ENCODE data around the gene MDFIC. TPM values are rescaled to one million over a fixed set of nuclear protein-coding genes. Genes with fewer than 3 reads are reported as not detected.

MDFIC gene
- polyA plus RNA-seq, 3 donors, result 3.2 to 53.7 (median 27.9) TPM

DNA sequence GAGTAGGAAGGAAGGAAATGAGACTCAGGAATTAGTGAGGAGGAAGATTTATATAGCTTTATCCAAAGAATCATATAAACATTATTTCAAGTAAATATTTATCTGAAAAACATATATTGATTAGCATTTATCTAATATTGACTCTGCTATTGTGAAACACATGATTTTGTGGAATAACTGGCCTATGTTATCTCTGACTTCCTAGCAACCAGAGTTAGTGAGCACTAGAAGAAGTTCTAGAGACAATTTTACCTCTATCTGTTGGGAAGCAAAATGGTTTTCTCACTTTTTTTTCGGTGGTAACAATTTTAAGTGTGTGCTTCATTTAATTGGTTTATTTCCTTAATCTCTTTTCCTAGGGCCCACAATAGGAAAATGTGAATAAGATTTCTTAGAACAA is 21.6 kb downstream of the MDFIC start:
- no peak overlapping the region for H3K27ac ChIP-seq (ENCODE audit: low read depth, low read length)
- 56 to 89% (median 89%) methylated on average over 1 of the region's 1 CpG for WGBS, 3 donors

DNA sequence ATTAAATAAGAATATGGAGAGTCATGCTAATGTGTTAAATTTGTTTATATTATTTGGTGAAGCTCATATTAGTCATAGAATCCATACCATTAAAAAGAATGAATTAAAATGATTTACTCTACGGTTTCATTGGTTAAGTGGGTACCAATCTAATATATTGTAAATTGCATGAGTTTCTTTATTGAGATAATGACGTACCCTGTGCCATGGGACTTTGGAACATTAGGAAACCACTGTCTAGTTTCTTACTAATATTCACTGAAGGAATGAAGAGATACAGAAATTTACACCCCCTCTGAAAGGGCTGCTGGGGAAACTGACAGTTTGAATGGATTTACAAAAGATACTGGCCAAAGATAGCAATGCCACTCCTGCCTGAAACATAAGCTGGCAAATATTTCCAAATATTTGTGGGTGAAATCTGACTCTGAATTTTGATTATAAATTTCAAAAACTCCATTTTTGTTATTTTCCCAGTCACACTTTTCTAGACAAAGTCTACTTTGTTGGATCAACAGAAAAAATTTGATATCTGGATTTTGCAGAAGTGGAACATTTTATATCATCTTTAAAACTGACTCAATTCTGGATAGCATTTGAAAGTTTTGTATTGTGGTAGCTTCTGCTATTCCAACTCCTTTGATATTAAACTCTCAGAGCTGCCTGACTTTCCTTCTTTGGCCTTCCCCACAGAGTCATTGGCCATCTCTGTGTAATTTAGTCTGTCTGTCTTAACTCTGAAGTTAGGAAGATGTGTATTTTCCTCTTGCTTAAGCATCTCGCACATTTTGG is 22.3 kb downstream of the MDFIC start:
- H3K27ac ChIP-seq (ENCODE audit: low read depth, low read length), result no peak overlapping the region
- WGBS, 3 donors, result 71 to 77% (median 72%) methylated on average over 3 of the region's 3 CpGs

- H3K27ac ChIP-seq (ENCODE audit: low read depth, low read length), result no peak overlapping the region
- WGBS, 3 donors, result 52 to 76% (median 65%) methylated on average over 19 of the region's 19 CpGs
Observed at GRCh38 chr7:114944745-114945625, 23.1 kb downstream of the MDFIC start.

DNA sequence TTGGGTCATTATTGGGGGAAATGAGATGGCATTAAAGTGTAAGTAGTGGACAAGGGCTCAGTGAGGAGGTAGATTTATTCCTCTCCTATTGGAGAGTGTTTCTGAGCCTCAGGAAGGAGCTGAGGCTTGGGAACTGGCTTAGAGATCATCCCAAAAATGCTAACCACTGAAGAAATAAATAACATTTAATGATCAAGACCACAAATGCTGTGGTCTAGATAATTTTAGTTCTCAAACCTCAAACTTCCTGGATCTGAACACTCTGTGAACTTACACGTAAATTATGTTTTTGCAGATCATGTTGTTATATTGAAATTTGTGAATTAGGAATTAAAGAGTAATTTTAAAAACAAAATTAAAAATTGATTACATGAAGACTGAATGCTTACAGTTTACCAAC is 27.3 kb downstream of the MDFIC start:
- no peak overlapping the region for H3K27ac ChIP-seq (ENCODE audit: low read depth, low read length)
- WGBS, 3 donors, result 49 to 94% (median 53%) methylated on average over 1 of the region's 1 CpG

GRCh38 chr7:114952296-114952695 is 30.4 kb downstream of the MDFIC start:
- WGBS, 3 donors, result 79 to 95% (median 87%) methylated on average over 3 of the region's 3 CpGs
- H3K27ac ChIP-seq (ENCODE audit: low read depth, low read length), result no peak overlapping the region

GRCh38 chr7:114953724-114954123 is 31.8 kb downstream of the MDFIC start:
- H3K27ac ChIP-seq (ENCODE audit: low read depth, low read length), result no peak overlapping the region
- 85 to 98% (median 97%) methylated on average over 2 of the region's 2 CpGs for WGBS, 3 donors

DNA sequence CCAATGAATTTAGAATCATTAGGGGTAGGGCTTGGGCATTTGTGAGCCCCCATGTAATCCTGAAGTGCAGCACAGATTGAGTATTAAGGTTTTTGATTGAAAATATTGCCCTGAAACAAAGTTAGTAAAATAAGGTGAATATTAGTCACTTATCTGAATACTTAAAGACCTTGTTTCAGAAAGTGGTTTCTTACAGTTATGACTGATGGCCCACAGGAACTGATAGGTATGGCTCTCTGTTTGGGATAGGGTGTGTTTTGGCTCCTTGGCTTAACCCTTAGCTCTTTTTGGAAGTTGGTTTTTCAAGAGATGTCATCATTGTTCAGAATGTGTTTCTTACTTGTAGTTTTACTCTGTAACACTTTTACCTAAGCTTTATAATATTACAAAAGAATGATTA is 34.8 kb downstream of the MDFIC start:
- H3K27ac ChIP-seq (ENCODE audit: low read depth, low read length), result no peak overlapping the region

GRCh38 chr7:114957444-114957843 is 35.5 kb downstream of the MDFIC start:
- 91 to 96% (median 95%) methylated on average over 1 of the region's 1 CpG for WGBS, 3 donors
- no peak overlapping the region for H3K27ac ChIP-seq (ENCODE audit: low read depth, low read length)

DNA sequence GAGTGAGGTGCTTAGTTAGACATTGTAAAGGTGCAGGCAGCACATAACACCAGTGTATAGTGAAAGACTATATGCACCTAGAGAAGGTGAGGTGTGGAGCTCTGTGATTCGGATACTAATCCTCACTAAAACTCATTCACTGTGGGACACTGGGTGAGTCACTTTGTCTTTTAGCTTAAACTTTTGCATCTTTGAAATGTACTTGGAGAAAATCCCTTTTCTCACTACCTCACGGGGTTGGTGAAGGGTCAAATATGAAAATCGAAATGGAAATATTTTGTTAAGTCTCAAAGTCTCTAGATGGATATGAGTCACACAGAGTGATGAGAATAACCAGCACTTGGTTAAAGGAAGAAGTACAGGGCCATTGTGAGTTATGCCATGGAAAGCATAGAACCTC is 38.0 kb downstream of the MDFIC start:
- 81 to 90% (median 87%) methylated on average over 3 of the region's 3 CpGs for WGBS, 3 donors

DNA sequence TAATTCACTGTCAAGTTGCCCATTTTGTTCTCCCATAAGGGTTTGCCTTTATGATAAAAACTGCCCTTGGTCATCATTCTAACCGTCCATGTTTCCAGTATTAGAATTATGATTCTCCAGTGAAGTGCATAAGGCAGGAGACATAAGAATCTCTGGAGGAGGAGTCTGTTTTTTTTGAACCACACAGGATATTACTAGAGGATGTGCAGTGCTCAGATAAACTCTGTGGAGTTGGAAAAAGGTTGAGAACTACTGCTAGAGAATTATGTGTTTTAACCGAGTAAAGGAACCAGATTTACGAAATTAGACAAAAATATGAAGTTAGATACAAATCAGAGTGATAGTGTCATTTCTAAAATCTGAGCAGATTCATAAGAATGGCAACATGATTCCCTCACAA is 40.5 kb downstream of the MDFIC start:
- WGBS, 3 donors, result 45 to 72% (median 53%) methylated on average over 3 of the region's 3 CpGs
- H3K27ac ChIP-seq (ENCODE audit: low read depth, low read length), result no peak overlapping the region

More for the DNA sequence above, 38.0 kb downstream of the MDFIC start:
- no peak overlapping the region for H3K27ac ChIP-seq (ENCODE audit: low read depth, low read length)

GRCh38 chr7:114966156-114966555 is 44.3 kb downstream of the MDFIC start:
- no peak overlapping the region for H3K27ac ChIP-seq (ENCODE audit: low read depth, low read length)
- WGBS, 3 donors, result 71 to 83% (median 77%) methylated on average over 2 of the region's 2 CpGs

- H3K27ac ChIP-seq (ENCODE audit: low read depth, low read length), result no peak overlapping the region
- 93 to 97% (median 95%) methylated on average over 4 of the region's 4 CpGs for WGBS, 3 donors
Observed at GRCh38 chr7:114969096-114969495, 47.2 kb downstream of the MDFIC start.

- 80 to 86% (median 80%) methylated on average over 3 of the region's 3 CpGs for WGBS, 3 donors
- no peak overlapping the region for H3K27ac ChIP-seq (ENCODE audit: low read depth, low read length)
Observed at GRCh38 chr7:114970308-114970707, 48.4 kb downstream of the MDFIC start.

DNA sequence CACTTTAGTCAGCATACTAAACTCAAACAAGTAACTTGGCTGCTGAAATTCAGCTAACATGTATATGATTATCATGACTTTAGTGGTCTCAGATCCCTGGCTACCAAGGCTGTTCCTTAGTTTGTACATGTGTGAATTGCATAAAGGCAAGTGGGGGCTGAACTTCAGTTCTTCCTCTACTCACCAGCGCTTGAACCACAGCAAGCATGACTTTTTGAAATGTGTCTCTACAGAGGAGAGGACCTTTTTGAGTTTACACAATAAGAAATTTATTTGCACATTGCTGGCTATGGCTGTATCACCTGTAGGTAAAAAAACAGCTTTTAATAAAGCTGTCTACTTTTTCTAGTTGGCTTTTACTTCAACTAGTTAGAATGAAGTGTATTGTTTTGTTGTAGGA is 48.8 kb downstream of the MDFIC start:
- no peak overlapping the region for H3K27ac ChIP-seq (ENCODE audit: low read depth, low read length)
- 68 to 85% (median 71%) methylated on average over 1 of the region's 1 CpG for WGBS, 3 donors

DNA sequence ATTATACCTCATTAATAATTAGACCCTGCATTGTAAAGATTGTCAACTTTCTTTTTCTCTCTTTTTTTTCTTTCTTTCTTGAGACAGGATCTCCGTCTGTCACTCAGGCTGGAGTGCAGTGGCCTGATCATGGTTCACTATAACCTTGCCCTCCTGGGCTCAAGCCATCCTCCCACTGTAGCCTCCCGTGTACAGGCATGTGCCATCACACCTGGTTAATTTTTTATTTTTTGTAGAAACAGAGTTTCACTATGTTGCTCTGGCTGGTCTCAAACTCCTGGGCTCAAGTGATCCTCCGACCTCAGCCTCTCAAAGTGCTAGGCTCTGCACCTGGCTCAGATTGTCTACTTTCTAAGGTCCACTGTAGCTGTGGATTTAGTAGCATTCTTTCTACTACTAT is 50.7 kb downstream of the MDFIC start:
- 91 to 96% (median 92%) methylated on average over 3 of the region's 3 CpGs for WGBS, 3 donors
- no peak overlapping the region for H3K27ac ChIP-seq (ENCODE audit: low read depth, low read length)

DNA sequence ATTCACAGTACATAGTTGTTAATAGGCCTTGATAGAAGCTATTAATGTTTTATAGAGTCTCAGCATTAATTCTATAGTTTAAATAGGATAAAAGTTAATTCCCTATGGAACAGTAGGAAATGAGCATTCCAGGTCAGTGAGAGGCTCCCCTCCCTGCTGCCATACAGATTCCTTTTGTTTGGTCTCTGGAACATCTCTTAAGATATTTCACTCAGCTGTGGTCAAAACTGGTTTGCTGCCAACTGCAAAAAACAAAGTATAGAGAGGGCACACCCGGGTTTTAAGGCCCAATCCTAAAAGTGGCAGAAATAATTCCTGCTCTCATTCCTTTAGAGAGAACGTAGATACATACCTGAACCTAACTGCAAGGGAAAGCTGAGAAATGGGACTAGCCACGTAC is 51.3 kb downstream of the MDFIC start:
- 55 to 69% (median 59%) methylated on average over 3 of the region's 3 CpGs for WGBS, 3 donors
- no peak overlapping the region for H3K27ac ChIP-seq (ENCODE audit: low read depth, low read length)

DNA sequence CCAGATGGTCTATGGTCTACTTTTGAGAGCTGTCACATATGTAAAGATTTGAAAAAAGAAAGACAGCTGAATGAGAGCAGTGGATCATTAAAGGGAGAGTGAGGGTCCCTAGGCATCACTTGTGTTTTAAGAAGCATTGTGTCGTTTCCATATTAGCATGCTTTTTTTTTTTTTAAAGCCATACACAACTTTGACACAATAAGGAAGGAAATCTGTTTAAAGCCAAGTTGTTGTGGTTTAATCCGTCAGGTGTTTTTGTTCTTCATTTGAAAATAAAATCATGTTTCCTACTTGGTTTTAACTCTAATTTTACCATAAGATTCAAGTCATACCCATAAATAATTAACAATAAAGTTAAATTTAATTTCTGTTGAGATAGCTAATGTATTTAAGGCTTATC is 53.5 kb downstream of the MDFIC start:
- 29 to 73% (median 41%) methylated on average over 2 of the region's 2 CpGs for WGBS, 3 donors
- no peak overlapping the region for H3K27ac ChIP-seq (ENCODE audit: low read depth, low read length)

DNA sequence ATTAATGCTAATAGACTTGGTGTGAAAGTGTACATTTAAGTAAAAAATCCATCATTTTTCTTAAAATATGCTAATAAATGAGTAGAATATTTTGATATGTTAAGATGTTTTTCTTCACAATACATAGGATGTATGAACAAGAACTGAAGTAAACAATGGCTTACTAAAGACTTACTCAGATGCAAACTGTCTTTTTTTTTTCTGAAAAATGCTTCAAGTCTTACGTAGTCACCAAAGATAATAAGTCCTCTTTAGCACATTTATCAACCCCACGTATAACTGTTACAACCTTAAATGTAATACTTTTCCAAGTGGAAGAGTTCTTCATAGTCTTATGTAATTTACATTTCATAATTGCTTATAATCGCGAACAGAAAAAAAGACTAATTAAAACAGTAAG is 54.8 kb downstream of the MDFIC start:
- no peak overlapping the region for H3K27ac ChIP-seq (ENCODE audit: low read depth, low read length)
- WGBS, 3 donors, result 51 to 80% (median 63%) methylated on average over 4 of the region's 4 CpGs

DNA sequence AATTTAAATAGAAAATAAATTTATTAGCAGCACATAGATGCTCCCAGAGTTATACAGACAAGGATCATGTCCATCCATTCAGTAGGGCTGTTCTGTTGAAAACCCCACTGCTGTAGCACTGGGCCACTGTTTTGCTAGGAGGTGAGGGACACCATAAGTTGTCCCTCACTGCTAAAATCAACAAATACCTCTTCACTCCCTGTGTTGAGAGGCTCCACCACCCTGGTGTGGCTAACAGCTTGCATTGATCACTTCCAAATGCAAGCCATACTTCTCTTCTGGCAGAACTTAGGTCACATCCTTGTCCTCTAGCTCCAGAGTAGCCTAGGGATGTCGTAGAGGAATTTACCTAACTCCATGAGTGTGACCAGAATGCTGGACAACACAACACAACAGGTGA is 55.4 kb downstream of the MDFIC start:
- no peak overlapping the region for H3K27ac ChIP-seq (ENCODE audit: low read depth, low read length)
- WGBS, 3 donors, result 74 to 87% (median 85%) methylated on average over 1 of the region's 1 CpG

DNA sequence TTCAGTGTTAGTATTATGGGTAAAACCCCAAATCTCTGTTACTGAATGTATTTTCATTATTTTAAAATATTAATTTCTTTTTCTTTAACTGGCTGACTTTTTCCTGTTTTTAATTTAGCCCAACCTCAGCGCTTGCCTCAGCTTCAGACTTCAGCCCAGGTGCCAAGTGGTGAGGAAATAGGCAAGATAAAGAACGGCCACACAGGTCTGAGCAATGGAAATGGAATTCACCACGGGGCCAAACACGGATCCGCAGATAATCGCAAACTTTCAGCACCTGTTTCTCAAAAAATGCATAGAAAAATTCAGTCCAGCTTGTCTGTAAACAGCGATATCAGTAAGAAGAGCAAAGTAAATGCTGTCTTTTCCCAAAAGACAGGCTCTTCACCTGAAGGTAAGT is 57.5 kb downstream of the MDFIC start:
- no peak overlapping the region for H3K27ac ChIP-seq (ENCODE audit: low read depth, low read length)
- WGBS, 3 donors, result 17 to 31% (median 28%) methylated on average over 7 of the region's 7 CpGs
